OCI-LY3 (cell line): ENCODE data around the gene AKAP6.

Source experiments
- H2AFZ ChIP-seq: fragments of 200-600, 300-600 bp; shearing (Covaris generic); 2 replicates; pipeline ENCODE4 v1.6.0; 2014; ENCODE audit warnings: antibody characterized with exemption, low read depth, low read length
- H3K27ac ChIP-seq: fragments of 200-600, 300-600 bp; sonication (generic); 2 replicates; pipeline ENCODE4 v1.5.1; 2014; ENCODE audit warnings: mild to moderate bottlenecking, low read length, moderate library complexity, mixed read lengths
- H3K27me3 ChIP-seq: fragments of 200-600, 300-600 bp; sonication (generic); 2 replicates; pipeline ENCODE4 v1.6.1; 2014; ENCODE audit warnings: low read depth, low read length, mixed read lengths
- H3K36me3 ChIP-seq: fragments of 200-600, 300-600 bp; sonication (generic); replicated peaks from 2 replicates; pipeline ENCODE3; 2014; ENCODE audit warnings: low read depth, low read length, mixed read lengths
- H3K4me1 ChIP-seq: fragments of 300-600, 200-600 bp; sonication (generic); 2 replicates; pipeline ENCODE4 v1.6.1; 2014; ENCODE audit warnings: low read length, mixed read lengths
- H3K4me2 ChIP-seq: fragments of 200-600, 300-600 bp; sonication (generic); 2 replicates; pipeline ENCODE4 v1.6.1; 2014; ENCODE audit warnings: low read length, mixed read lengths
- H3K4me3 ChIP-seq: fragments of 300-600, 200-600 bp; sonication (generic); 2 replicates; pipeline ENCODE4 v1.5.1; 2014; ENCODE audit warnings: antibody characterized with exemption, mild to moderate bottlenecking, low read length, moderate library complexity
- H3K79me2 ChIP-seq: fragments of 300-600, 200-600 bp; shearing (Covaris generic); 2 replicates; pipeline ENCODE4 v1.6.1; 2014; ENCODE audit warnings: mild to moderate bottlenecking, low read length, mixed read lengths
- H3K9ac ChIP-seq: fragments of 300-600, 200-600 bp; shearing (Covaris generic); 2 replicates; pipeline ENCODE4 v1.6.0; 2014; ENCODE audit warnings: mild to moderate bottlenecking, low read length, moderate library complexity
- H3K9me3 ChIP-seq: fragments of 200-600, 300-600 bp; shearing (Covaris generic); 2 replicates; pipeline ENCODE4 v1.6.1; 2014; ENCODE audit warnings: low read length, mixed read lengths; ENCODE audit not compliant: insufficient read depth
- H4K20me1 ChIP-seq: fragments of 200-600, 300-600 bp; sonication (generic); 2 replicates; pipeline ENCODE4 v1.6.1; 2016; ENCODE audit warnings: low read length, mixed read lengths; ENCODE audit not compliant: insufficient read depth
- CTCF ChIP-seq: fragments of 200-600, 300-600 bp; sonication (generic); IDR thresholded peaks from 2 replicates; pipeline ENCODE4 v1.5.1; 2014; ENCODE audit warnings: antibody characterized with exemption, low read length, low read depth
- EZH2phosphoT487 ChIP-seq: fragments of 200-600 bp; shearing (Covaris generic); IDR thresholded peaks from 2 replicates; pipeline ENCODE4 v1.6.1; 2018; ENCODE audit warnings: antibody characterized with exemption, mixed run types, low read depth

AKAP6 gene

GRCh38 chr14:32727832-32728231, 398.7 kb downstream of the AKAP6 start:
- H3K4me2 ChIP-seq: no peak overlapping the region
- H3K9ac ChIP-seq: no peak overlapping the region
- no peak overlapping the region for H3K4me3 ChIP-seq
- no peak for TF ChIP-seq CTCF
- TF ChIP-seq EZH2phosphoT487: no peak
- no peaks in the 10 kb centered on the region for H3K36me3 ChIP-seq
- no peaks in the 10 kb centered on the region for H3K27me3 ChIP-seq
- H3K4me1 ChIP-seq: no peaks in the 10 kb centered on the region
- no peak overlapping the region for H3K27ac ChIP-seq
- no peaks in the 10 kb centered on the region for H4K20me1 ChIP-seq
- H2AFZ ChIP-seq: no peak overlapping the region
- H3K9me3 ChIP-seq: no peaks in the 10 kb centered on the region
- no peaks in the 10 kb centered on the region for H3K79me2 ChIP-seq

- no peak overlapping the region for H3K27ac ChIP-seq
Observed at GRCh38 chr14:32728526-32728925, 399.4 kb downstream of the AKAP6 start.

GRCh38 chr14:32728976-32729375, 399.9 kb downstream of the AKAP6 start:
- Histone ChIP-seq H3K27me3 (no peaks in the 10 kb centered on the region), H3K4me2 (no peak overlapping the region), H4K20me1 (no peaks in the 10 kb centered on the region), H3K4me1 (no peaks in the 10 kb centered on the region), H3K4me3 (no peak overlapping the region), H3K27ac (no peak overlapping the region), H3K9me3 (no peaks in the 10 kb centered on the region), H3K9ac (no peak overlapping the region), H3K36me3 (no peaks in the 10 kb centered on the region), H3K79me2 (no peaks in the 10 kb centered on the region), H2AFZ (no peak overlapping the region)
- TF ChIP-seq EZH2phosphoT487 (no peak), CTCF (no peak)

More at GRCh38 chr14:32728526-32728925, 399.4 kb downstream of the AKAP6 start:
- TF ChIP-seq CTCF (no peak), EZH2phosphoT487 (no peak)
- no peak overlapping the region for H3K9ac ChIP-seq
- H2AFZ ChIP-seq: no peak overlapping the region
- H3K36me3 ChIP-seq: no peaks in the 10 kb centered on the region
- H3K79me2 ChIP-seq: no peaks in the 10 kb centered on the region
- no peak overlapping the region for H3K4me3 ChIP-seq
- no peaks in the 10 kb centered on the region for H3K27me3 ChIP-seq
- no peak overlapping the region for H3K4me2 ChIP-seq
- no peaks in the 10 kb centered on the region for H3K9me3 ChIP-seq
- H3K4me1 ChIP-seq: no peaks in the 10 kb centered on the region
- H4K20me1 ChIP-seq: no peaks in the 10 kb centered on the region

- Histone ChIP-seq H3K9me3 (no peaks in the 10 kb centered on the region), H3K9ac (no peak overlapping the region), H2AFZ (no peak overlapping the region), H3K79me2 (no peaks in the 10 kb centered on the region), H3K4me2 (no peak overlapping the region), H3K27me3 (no peaks in the 10 kb centered on the region), H3K4me3 (no peak overlapping the region), H3K27ac (no peak overlapping the region), H3K36me3 (no peaks in the 10 kb centered on the region), H3K4me1 (no peaks in the 10 kb centered on the region), H4K20me1 (no peaks in the 10 kb centered on the region)
- TF ChIP-seq EZH2phosphoT487 (no peak), CTCF (no peak)
Observed at GRCh38 chr14:32731249-32731648, 402.2 kb downstream of the AKAP6 start.
